DMS79 (cell line): ENCODE data around the gene SMYD5.
"Not testable (repeated sequence)": the region's sequence is repeated elsewhere in the genome, so short reads cannot be mapped to it uniquely, and the experiment has no call there.

Experiments used
- DNase-seq: peaks from one replicate; lab custom pipeline; 2025; lab: John Stamatoyannopoulos, UW

SMYD5 gene

DNA sequence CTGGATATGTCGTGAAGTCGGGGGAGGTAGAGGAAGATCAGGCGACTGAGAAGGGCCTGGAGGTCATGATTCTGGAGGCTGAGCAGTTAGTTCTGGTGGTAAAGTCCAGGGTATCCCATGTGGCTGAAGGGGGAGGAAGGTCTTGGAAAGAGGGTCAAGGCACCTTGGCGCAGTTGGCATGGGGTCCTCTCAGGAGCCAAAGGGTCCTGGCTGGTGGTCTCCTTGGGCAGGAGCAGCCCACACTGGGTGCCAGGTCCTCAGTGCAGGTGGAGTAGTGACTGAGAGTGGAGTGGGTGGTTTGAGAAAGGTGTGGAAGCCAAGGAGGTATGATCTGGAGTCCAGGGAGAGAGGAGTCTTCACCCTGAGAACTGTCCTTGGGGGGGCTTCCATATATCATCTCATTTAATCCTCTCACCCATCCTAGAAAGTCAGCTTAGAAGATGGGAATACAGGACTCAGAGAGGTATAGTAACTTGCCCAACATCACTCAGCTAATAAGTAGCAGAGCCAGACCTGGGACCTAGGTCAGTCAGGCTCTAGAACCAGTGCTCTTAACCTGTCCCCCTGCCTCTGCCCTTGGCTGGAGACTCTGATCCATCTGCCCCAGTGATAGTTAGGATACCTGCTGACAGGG, 45.8 kb downstream of the SMYD5 start:
- no peak for DNase-seq

- DNase-seq = no peak
Observed at GRCh38 chr2:73260338-73260984, 46.4 kb downstream of the SMYD5 start.

- no peak for DNase-seq
Observed at GRCh38 chr2:73262108-73262651, 48.1 kb downstream of the SMYD5 start.

DNA sequence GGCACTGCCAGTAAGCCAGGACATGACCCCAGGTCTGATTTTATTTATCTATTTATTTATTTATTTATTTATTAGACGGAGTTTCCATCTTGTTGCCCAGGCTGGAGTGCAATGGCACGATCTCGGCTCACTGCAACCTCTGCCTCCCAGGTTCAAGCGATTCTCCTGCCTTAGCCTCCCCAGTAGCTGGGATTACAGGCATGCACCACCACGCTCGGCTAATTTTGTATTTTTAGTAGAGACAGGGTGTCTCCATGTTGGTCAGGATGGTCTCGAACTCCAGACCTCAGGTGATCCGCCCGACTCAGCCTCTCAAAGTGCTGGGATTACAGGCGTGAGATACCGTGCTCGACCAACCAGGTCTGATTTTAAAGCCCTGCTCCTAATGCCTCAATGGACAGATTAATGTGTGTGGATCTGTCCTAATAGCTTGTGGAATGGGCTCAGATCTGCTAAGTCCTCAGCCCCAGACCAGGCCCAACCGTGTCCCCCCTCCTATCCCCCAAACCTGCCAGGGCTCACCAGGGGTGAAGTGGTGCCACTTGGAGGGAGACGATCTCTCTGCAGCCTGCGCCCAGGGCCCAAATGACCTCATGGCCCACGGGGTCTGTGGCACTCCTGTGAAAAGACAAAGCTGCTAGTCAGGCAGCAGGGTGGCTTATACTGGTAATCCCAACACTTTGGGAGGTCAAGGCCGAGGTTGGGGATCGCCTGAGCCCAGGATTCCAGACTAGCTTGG, 48.8 kb downstream of the SMYD5 start:
- not testable (repeated sequence) for DNase-seq

- DNase-seq = no peak
Observed at GRCh38 chr2:73263540-73264331, 49.7 kb downstream of the SMYD5 start.

DNA sequence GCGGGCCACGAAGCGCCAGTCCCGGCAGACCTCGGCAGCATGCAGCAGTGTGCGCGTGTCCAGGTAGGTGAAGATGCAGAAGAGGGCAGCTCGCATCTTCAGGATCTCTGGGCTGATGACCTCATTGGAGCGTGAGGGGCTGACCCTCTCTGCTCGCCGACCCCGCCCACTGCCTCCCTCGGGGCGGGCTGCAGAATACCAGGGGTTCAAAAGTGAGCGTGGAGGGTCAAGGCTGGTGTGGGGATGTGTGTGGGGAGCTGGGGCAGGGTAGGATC, 50.2 kb downstream of the SMYD5 start:
- DNase-seq = no peak

DNA sequence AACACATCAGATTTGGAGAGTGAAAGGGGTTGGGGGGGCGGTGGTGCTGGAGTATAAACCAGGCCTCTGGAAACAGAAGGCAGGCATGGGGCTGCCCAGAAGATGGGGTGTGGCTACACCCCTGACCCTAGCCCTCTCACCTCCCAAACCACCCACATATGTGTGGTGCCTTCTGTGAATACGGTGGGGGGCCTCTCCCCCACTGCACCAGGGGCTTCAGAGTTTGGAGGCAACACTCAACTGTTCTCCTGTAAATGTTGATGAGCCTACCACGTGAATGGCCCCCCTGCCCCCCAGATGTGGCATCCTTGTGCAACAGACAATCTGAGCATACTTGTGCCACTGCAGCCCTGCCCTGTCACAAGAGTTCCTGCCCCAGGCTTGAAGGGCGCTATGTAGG, 50.7 kb downstream of the SMYD5 start:
- DNase-seq = no peak

DNA sequence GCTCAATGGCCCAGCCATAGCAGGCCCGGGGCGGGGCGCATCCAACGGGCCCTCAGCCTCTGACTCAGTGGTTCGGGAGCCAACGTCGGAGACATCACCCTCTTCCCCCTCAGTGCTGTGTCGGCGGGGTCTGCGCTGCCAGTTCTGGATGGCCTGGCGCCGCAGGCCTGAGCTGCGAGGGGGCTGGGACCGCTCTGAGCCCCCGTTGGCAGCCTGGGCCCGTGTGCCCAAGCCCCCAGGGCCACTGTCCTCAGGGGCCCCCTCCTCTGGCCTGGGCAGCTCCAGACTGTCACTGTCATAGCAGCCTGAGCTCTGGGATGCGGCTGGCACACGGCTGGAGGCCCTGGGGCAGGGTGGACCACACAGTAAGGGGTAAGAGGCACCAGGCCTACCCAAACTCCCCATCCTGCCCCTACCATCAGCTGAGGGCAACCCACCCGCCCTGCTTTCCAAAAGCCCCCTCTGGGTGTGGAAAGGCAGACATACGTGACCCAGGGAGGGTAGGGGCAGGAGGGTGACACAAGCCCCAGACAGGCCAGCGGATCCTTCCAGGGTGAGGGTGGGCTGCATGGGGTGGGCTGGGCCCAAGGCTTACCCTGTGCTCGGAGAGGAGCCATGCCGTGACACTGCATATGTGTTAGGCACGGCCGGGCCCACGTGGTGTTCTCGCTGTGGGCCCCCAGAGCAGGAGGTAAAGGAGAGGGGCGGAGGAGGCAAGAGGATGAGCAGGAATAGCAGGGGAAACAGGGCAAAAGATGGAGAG, 51.4 kb downstream of the SMYD5 start:
- no peak for DNase-seq

GRCh38 chr2:73266061-73266901, 52.2 kb downstream of the SMYD5 start:
- peak; percentile 17 for DNase-seq

GRCh38 chr2:73267008-73267407, 53.0 kb downstream of the SMYD5 start:
- DNase-seq = no peak

GRCh38 chr2:73268366-73268829, 54.4 kb downstream of the SMYD5 start:
- peak; percentile 62 for DNase-seq

- DNase-seq = peak; percentile 72
Observed at GRCh38 chr2:73268830-73269685, 55.0 kb downstream of the SMYD5 start.

DNA sequence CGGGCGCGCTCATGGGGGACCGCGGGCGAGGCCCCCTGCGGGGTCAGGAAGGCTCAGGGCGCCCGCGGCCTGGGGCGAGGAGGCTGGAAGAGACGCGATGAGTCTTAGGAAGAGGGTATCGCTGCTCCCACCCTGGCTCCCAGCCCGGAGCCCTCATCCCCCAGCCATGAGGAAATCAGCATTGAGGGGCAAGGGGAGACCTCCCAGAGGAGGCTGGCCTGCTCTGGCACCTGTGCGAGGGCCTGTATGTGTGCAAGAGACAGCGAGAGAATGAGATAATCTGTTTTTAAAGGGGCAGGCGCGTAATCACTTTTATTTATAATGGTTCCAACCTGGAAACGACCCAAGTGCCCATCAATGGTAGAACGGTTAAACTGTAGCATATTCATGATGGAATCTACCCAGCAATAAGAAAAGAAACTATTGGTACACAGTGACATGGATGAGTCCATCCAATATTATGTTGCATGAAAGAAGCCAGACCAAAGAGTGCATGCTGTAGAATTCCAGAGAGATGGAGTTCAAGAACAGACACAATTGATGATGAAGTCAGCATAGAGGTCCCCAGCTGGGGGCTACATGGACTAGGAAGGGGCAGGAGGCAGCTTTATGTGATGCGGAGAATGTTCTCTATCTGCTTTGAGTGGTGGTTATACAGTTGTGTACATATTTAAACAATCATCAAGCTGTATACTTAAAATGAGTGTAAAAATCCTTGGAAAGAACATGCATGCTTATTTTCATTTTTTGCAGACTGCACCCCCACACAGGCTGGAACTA, 55.8 kb downstream of the SMYD5 start:
- DNase-seq = no peak

DNA sequence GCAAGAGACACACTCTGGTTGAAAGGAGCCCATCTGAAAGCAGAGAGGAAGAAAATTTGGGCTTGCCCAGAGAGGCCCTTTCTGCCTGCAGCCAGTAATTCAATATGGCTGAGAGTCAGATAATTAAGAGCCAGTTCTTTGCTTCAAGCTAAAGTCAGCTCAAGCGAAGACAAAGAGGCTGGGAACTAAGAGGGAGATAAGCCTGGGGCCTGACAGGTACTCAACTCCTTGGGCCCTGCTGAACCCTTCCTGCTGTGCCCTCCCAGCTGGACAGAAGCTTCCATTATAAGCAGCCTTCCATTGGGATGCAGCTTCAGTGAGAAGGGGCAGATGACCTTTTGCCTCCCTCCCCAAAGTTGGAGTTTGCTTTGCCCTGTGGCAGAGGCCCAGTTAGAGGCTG, 58.2 kb downstream of the SMYD5 start:
- DNase-seq = no peak
